Breast epithelium (tissue), 3 donors: ENCODE results near the gene ZNF398.

Source experiments
- CTCF ChIP-seq, 3 donors: fragments of 450-650 bp; IDR thresholded peaks; one replicate each; pipeline ENCODE4 v1.5.1; 2016 to 2017; ENCODE audit warnings: antibody characterized with exemption in 3 of 3, mild to moderate bottlenecking in 3 of 3, moderate library complexity in 3 of 3
- POLR2A ChIP-seq: fragments of 450-650 bp; IDR thresholded peaks from one replicate; pipeline ENCODE4 v1.6.1; 2016; ENCODE audit warnings: antibody characterized with exemption, mild to moderate bottlenecking, moderate library complexity
- POLR2AphosphoS5 ChIP-seq, 3 donors: sonication (generic); formaldehyde crosslinking; IDR thresholded peaks; one replicate each; pipeline ENCODE4 v1.6.1; 2017; ENCODE audit warnings: antibody characterized with exemption in 3 of 3

GRCh38 chr7:149229526-149229925 is 82.3 kb downstream of the ZNF398 start:
- TF ChIP-seq POLR2A (no peak), POLR2AphosphoS5 (IDR thresholded peaks at IDR 0.05) (no peak), CTCF (IDR thresholded peaks at IDR 0.05) (no peak)
